ENCODE data around the gene C2orf69. TPM values are rescaled to one million over a fixed set of nuclear protein-coding genes. Genes with fewer than 3 reads are reported as not detected.

The C2orf69 gene
- total and polyA plus RNA-seq, 2 donors from 2014 or later = 4.9 to 11.5 TPM

GRCh38 chr2:199883474-199884212, 27.4 kb upstream of the C2orf69 start:
- DNase-seq (no peak), FAIRE-seq (no peak)
- no peak for TF ChIP-seq CTCF (IDR thresholded peaks at IDR 0.05; ENCODE audit: borderline replicate concordance, extremely low read depth, insufficient read depth)
- Histone ChIP-seq H3K9me3 (ENCODE audit: control insufficient read depth in 2 of 3, insufficient read depth in 1 of 3, low read length in 3 of 3) (no peaks in the 10 kb centered on the region), H3K4me3 (ENCODE audit: low read length in 3 of 3) (no peak overlapping the region), H3K4me1 (ENCODE audit: control insufficient read depth in 2 of 3, insufficient read depth in 2 of 3, low read depth in 1 of 3, low read length in 3 of 3) (no peaks in the 10 kb centered on the region), H3K9ac (ENCODE audit: low read length in 3 of 3) (no peak overlapping the region), H3K27ac (ENCODE audit: low read depth in 2 of 2, low read length in 2 of 2) (no peak overlapping the region), H3K27me3 (ENCODE audit: control insufficient read depth, insufficient read depth, low read length) (no peaks in the 10 kb centered on the region), H3K36me3 (ENCODE audit: control insufficient read depth in 2 of 3, insufficient read depth in 3 of 3, low read length in 3 of 3) (no peaks in the 10 kb centered on the region)
- intact Hi-C loops (cut with DNase I) = no loop called here

GRCh38 chr2:199895406-199895805, 15.7 kb upstream of the C2orf69 start:
- Histone ChIP-seq H3K4me1 (ENCODE audit: control insufficient read depth in 2 of 3, insufficient read depth in 2 of 3, low read depth in 1 of 3, low read length in 3 of 3) (no peaks in the 10 kb centered on the region), H3K27ac (ENCODE audit: low read depth in 2 of 2, low read length in 2 of 2) (no peak overlapping the region), H3K9me3 (ENCODE audit: control insufficient read depth in 2 of 3, insufficient read depth in 1 of 3, low read length in 3 of 3) (no peaks in the 10 kb centered on the region), H3K4me3 (ENCODE audit: low read length in 3 of 3) (no peak overlapping the region), H3K36me3 (ENCODE audit: control insufficient read depth in 2 of 3, insufficient read depth in 3 of 3, low read length in 3 of 3) (no peaks in the 10 kb centered on the region), H3K27me3 (ENCODE audit: control insufficient read depth, insufficient read depth, low read length) (no peaks in the 10 kb centered on the region), H3K9ac (ENCODE audit: low read length in 3 of 3) (no peak overlapping the region)
- DNase-seq = no peak
- intact Hi-C loops (cut with DNase I) = no loop called here
- TF ChIP-seq CTCF (IDR thresholded peaks at IDR 0.05; ENCODE audit: borderline replicate concordance, extremely low read depth, insufficient read depth) = no peak
- no peak for FAIRE-seq

- TF ChIP-seq CTCF (IDR thresholded peaks at IDR 0.05; ENCODE audit: borderline replicate concordance, extremely low read depth, insufficient read depth) = no peak
- Histone ChIP-seq H3K9me3 (ENCODE audit: control insufficient read depth in 2 of 3, insufficient read depth in 1 of 3, low read length in 3 of 3) (no peaks in the 10 kb centered on the region), H3K4me3 (ENCODE audit: low read length in 3 of 3) (no peak overlapping the region), H3K27ac (ENCODE audit: low read depth in 2 of 2, low read length in 2 of 2) (no peak overlapping the region), H3K27me3 (ENCODE audit: control insufficient read depth, insufficient read depth, low read length) (no peaks in the 10 kb centered on the region), H3K36me3 (ENCODE audit: control insufficient read depth in 2 of 3, insufficient read depth in 3 of 3, low read length in 3 of 3) (no peaks in the 10 kb centered on the region), H3K4me1 (ENCODE audit: control insufficient read depth in 2 of 3, insufficient read depth in 2 of 3, low read depth in 1 of 3, low read length in 3 of 3) (no peaks in the 10 kb centered on the region), H3K9ac (ENCODE audit: low read length in 3 of 3) (no peak overlapping the region)
- intact Hi-C loops (cut with DNase I) = no loop called here
- FAIRE-seq (no peak), DNase-seq (no peak)
Measured at GRCh38 chr2:199896617-199897016, 14.5 kb upstream of the C2orf69 start.

- H3K9ac ChIP-seq (ENCODE audit: low read length in 3 of 3) = no peak overlapping the region
- no peaks in the 10 kb centered on the region for H3K9me3 ChIP-seq (ENCODE audit: control insufficient read depth in 2 of 3, insufficient read depth in 1 of 3, low read length in 3 of 3)
- H3K4me1 ChIP-seq (ENCODE audit: control insufficient read depth in 2 of 3, insufficient read depth in 2 of 3, low read depth in 1 of 3, low read length in 3 of 3) = no peaks in the 10 kb centered on the region
- H3K27ac ChIP-seq (ENCODE audit: low read depth in 2 of 2, low read length in 2 of 2) = no peak overlapping the region
- TF ChIP-seq CTCF (IDR thresholded peaks at IDR 0.05; ENCODE audit: borderline replicate concordance, extremely low read depth, insufficient read depth) = no peak
- H3K4me3 ChIP-seq (ENCODE audit: low read length in 3 of 3) = no peak overlapping the region
- H3K36me3 ChIP-seq (ENCODE audit: control insufficient read depth in 2 of 3, insufficient read depth in 3 of 3, low read length in 3 of 3) = no peaks in the 10 kb centered on the region
- DNase-seq (no peak), FAIRE-seq (no peak)
- H3K27me3 ChIP-seq (ENCODE audit: control insufficient read depth, insufficient read depth, low read length) = no peaks in the 10 kb centered on the region
- intact Hi-C loops (cut with DNase I) = no loop called here
Measured at GRCh38 chr2:199901942-199902341, 9.2 kb upstream of the C2orf69 start.
